GM21360 (cell line): ENCODE measurements around the gene HOXA3.

Source experiments
- ATAC-seq: cut with Tn5 transposase; IDR thresholded peaks from one replicate; pipeline ENCODE4 v1.9.1; 2021; ENCODE audit warnings: mild to moderate bottlenecking, moderate library complexity; ENCODE audit not compliant: unreplicated experiment

Gene HOXA3

DNA sequence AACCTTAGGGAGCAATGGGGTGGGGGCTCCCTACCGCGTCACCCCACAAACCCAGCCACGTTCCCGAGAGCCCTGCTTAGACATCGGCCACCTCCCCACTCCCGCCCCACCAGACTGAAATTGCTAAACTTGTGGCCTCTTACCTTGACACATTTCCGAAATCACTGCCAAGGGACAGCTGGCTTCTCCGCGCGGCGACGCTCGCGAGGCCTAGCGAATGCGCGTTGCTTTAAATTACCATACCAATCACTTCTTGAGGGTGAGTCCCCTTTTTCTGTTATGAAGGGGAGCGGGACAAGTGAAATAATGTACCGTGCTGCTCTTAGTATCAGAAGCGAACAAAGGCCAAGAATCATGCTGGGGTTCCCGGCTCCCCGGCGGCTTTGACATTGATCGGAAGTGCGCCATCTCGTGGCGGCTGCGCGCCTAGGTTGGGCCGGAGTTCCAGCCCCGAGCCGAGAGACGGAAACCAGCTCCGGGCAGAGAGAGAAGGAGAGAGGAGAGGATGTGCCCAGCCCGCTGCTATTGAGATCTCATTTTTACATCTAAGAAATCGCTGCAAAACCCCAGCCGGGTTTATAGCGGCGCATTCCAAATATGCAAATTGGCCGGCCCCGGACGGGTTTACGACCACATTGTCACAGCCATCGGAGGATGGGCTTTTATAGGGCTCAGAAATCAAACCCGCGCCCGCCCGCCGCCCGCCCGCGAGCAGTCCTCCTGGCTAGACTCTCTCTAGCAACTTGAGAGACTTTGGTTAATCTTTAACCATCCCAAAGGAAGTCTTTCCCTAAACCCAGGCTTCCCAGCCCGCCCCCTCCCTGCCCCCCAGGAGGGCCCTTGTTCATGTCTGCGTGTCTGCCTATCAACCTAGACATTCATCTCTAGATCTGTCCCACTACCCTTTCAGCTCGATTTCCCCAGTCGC, 27.4 kb upstream of the HOXA3 start:
- no peak for ATAC-seq

DNA sequence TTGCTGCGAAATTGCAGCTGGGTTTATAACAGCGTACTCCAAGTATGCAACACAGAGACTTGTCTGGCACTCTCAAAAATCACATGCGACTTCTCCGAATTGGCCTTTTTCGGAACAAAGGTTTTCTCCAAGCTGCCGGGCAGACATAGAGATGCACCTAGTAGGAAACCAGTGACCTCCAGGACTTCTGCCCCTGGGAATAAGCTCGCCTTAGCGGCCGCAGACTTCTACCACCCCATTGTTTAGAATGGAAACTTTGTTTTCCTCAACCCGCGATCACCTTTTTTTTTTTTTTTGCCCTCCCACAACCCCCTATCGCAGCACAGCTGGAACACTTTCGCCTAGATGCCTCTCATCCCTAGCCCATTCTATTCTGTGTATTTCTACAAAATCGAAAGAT, 26.6 kb upstream of the HOXA3 start:
- ATAC-seq = no peak

DNA sequence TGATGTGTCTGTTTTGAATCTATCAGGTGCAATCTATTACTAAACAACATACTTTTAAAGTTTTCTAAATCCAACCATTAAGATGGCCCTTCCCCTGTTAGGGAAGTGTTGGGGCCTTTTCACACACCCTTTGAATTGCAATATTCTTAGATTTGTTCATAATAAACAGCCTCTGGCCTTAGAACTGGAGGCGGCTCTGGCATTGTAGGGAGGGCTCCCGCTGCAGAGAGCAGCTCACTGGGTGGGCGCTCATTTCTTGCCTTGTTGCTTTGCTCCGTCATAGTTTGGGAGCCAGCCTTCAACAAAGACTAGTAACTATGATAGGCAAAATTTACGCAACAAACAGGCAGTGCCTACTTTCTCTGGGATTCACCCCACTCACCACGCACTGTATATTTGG, 26.0 kb upstream of the HOXA3 start:
- ATAC-seq = no peak

DNA sequence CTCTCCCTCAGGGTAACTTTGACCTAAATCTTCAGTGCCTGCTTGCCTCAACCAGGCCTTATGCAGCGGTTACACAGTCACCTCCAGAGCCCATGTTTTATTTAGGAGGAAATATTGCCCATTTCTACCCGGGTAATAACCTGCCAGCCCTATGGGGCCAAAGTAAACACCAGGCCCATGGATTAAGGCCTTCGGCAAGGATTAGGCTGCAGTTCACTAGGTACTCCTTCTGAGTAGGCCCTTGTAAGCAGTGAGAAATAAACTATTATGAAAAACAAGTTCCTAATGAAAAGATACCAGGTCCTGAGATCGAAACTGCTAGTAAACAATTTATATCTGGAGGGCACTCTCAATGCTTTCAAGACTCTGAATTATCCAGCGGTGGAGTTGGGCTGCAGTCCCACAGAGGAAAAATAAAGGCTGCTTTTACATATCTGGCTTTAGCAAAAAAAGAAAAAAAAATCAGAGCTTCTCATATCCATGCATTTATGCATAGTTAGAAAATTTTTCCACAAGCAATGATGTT, 25.5 kb upstream of the HOXA3 start:
- no peak for ATAC-seq

DNA sequence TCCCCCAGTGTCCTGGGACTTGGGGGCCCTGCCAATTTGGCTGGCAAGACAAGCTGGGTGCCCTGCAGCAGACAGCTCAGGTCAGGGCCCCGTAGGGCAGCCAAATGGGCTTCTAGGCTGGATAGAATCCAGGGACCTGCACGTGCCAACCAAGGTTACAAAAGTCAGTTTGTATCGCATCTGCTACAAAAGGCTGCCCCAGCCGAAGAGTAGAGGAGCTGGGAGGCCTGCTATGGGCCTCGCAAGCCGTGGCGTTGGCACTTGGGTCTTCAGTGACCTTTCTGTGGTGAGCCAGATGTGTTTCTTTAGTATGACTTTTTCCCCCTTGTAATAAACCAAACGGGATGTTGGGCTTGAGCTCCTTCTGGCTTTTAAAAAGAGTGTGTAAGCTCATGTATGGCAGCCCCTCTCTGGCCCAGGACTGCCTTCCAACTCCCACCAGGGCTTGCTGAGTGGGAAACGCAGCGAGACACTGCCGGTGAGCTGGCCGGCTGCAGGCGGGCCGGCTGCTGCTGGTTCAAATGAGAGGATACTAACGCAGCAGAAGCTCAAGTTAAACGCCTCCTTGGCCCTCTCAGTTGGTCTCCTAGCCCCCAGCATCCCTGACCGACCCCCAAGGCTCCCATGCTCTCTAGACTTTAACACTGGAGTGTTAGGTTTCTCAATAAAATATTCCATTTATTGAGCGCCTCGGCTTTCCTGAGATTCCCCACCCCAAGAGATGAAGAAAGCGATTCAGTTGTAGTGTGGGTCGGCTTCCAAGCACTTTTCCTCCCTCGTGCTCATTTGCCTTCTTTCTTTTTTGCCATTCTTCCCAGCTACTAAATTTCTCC, 24.8 kb upstream of the HOXA3 start:
- ATAC-seq = no peak

DNA sequence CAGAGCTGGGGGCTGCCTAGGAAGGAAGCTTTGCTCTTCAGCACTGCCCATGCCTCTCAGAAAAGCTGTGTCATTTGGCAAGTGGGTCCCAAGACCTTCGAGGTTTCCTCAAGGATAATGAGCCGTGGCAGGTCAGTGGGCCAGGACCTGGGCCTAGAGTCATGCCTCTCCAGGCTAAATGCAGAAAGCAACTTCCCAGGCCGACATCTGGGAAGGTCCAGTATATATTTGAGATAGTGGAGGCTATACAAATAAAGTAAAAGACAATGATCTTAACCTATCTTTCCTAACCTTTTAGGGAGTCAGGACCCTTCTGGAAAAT, 24.1 kb upstream of the HOXA3 start:
- no peak for ATAC-seq

DNA sequence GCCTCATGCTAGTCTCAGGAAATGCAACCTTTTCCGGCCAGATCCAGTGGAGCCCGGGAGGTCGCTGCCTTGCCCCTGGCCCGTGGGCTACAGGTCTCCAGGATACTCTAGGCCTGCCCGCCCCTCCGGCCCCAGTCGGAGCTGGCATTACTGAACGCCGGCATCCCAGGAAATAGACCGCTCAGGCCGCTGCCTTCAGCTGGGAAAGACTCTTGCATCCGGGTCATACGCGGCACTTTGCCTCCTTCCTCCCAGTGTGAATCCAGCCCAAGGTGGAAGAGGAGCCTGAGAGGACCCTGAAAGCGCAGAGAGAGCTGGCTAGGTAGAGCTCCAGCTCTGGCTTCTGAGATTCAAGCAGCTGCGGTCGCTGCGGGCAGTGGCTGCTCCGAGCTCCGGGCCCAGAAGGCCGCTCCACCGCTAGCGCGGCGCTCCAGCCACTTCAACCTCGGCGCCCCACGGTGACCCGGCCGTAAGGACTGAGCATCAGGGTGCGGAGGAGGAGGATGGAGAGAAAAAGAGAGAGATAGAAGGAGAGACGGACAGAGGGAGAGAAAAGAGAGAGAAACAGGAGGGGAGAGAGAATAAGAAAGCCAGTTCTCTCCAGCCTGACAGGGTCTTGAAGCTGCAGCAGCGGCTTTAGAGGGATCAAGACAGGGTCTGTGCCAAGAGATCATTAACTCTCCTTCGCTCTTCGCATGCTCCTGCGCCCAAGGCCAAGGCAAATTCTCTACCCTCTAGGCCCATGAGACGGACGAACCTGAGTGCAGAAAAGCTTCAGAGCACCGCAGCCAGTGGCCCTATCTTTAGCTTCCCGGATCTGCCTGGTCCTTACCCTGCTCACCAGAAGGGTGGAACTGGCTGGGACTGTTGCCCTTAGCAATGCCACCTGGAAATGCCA, 23.5 kb upstream of the HOXA3 start:
- no peak for ATAC-seq

DNA sequence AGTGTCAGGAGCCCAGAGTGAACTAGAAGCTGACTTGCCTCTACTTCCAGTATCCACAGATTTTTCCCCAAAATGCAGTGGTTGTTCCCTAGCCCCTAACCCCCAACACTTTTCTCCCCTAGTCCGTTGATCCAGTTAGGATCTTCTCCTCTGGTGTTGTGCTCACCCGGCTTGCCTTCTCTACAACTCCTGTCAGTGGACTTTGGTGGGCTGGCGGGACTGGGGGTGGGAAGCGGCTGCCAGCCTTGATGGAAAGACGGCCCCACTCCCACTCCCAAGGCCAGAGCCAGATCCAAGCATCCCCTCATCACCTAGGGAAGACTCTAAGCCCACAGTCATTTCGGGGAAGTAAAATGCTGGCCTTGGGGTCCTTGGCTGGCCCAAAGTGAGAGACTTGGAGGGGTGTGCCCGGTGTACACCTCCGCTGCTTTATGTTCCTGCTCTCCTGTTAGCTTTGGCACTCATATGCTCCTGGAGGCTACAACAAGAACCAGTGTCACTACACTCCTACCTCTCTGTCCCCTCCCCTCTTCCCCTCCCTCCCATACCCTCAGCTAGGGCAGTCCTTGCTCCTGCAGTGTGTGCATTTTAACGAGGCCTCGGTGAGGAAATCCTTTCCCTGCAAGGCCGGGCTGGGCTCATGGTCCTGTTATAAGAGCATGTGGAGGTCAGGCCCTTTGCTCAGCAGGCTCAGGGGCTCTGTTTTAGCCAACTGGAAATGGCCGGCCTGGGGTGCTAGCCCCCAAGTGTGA, 22.7 kb upstream of the HOXA3 start:
- no peak for ATAC-seq

DNA sequence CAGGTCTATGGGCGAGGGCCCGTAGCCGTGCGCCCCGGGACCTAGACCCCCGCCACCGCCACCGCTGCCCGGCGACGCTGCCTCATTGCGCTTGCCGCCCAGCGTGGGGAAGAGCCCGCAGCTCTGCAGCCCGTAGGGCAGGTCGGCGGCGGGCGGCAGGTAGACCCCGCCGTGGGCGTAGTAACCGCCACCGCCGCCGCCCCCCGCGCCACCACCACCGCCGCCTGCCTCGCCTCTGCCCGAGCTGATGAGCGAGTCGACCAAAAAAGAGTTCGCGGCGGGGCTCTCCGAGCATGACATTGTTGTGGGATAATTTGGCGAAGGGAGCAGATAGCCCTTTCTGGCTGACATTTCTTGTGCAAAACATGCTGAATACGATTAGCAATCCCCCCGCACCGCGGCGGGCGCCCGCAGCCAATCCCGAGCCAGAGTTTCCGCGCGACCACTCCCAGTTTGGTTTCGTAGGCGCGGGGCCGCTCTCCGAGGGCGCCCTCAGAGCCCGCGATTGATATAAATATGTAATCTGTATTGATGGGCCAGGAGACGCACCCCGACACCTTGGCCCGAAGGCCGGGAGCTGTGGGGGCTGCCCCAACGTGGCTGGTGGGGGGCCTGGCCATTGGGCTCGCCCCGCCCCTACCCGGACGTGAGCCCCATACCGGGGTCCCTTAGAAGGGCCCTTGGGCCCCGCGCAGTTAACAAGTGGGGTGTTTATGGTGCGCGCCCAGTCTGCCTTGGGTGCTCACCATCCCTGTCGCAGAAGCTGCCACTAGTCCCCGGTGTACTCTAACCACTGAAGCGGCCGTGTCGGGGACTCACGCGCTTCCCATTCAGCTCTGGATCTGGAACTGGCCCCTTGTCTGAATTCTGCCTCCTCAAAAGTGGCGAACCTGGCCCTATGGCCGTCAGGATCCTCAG, 21.8 kb upstream of the HOXA3 start, which contains the start of gene HOXA10:
TSS of gene HOXA10 (minus strand) at position 365 of the 918 bp plus-strand sequence. CDS start at position 351, 14 bp downstream.
- no peak for ATAC-seq

DNA sequence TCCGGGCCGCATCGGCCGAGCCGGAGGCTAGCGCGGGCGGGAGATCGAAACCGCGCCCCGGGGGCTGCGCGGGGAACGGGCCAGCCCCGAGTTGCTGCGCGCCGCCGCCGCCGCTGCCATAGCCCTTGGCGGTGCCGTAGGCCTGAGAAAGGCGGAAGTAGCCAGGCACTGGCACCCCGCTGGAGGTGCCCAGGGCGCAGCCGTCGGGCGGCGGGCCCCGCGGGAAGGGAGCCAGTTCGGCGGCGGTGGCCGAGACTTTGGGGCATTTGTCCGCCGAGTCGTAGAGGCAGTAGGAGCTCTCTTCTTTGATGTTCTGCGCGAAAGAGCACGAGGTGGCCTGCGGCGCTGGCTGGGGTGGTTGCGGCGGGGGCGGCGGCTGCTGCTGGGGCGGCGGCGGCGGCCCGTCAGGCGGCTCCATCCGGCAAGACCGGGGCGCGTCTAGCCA, 21.1 kb upstream of the HOXA3 start:
- ATAC-seq = no peak

DNA sequence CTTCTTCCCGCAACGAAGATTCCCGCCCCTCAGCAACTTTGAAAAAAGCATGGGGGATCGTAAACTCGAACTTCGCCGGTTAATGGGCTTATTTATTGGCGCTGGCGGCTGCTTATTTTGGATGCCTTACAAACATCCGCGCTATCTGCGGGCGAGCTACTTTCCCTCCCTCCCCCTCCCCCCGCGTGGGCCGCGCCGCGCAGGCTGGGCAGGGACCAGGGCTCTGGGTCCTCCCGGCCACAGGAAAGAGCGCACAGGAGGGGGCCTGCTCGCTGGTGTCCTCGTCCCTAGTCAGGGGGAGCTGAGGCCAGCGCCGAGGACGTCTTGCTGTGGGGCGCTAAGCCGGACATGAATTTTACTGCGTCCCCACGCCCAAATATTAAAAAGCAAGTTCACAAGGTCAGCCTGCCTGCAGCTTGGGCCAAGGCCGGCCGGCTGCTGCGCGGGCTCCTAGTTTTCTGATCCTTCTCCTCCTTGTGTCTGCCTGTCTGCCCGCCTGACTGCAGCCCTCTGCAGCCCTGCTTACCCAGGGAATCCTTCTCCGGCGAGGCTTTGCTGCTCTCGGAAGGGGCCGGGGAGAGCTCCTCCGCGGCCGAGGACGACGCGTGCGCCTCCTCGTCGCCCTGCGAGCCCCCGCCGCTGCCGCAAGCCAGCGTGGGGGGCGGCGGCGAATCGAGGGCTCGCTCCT, 20.6 kb upstream of the HOXA3 start:
- ATAC-seq = no peak

DNA sequence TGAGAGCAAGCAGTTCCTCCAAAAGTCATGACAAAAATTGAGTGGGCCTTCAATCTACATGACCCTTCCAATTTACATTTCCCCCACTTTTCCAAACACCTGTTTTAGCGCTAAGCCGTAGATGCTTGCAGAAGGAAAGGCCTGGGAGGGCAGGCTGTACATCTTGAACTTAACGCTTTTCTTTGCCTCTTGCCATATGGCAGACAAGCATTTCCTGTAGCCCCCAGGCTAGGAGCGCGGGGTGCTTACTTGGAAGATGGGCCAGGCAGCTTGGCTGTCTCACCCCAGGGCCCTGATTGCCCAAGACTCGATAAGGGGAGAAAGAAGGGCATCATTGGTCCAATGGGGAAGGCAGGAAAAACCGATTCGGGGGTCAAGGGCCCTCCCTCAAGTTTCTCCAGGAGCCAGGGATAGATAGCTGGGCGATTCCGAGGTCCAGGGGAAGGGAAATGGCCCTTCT, 20.0 kb upstream of the HOXA3 start:
- no peak for ATAC-seq

DNA sequence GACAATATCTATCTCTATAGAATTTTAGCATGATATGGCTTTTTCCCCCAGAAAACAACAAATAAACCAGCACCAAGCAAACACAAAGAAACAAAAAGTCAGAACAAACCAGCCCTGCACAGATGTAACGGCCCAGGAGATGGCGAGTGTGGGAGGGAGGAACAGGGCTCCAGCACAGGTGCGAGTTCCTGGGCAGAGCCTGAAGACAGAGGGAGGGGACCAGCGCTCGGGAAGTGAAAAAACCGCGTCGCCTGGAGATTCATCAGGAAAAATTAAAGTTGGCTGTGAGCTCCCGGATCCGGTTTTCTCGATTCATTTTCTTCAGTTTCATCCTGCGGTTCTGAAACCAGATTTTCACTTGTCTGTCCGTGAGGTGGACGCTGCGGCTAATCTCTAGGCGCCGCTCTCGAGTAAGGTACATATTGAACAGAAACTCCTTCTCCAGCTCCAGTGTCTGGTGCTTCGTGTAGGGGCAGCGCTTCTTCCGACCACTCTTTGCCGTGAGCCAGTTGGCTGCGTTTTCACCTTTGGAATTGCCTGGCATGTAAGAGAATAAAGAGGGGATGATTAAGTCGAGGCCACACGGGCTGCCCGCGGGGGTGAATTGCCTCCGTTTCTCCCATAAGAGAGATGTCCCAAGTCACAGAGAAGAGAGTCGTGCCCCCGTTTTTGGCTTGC, 19.4 kb upstream of the HOXA3 start:
- no peak for ATAC-seq

DNA sequence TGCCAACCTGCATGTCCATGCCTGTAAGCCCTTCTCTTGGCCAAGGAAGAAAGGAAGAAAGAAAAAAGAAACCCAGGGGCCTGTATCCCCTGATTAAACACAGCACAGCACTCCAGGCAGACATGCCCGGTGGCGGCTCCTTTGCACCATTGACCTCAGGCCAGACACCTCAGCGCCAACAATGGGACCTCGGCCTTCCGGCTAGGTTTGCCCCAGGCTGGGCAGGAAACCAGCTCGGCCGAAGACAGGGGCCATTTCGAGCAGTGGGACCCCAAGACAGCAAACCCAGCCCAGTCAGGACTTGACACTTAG, 18.9 kb upstream of the HOXA3 start:
- ATAC-seq = no peak

DNA sequence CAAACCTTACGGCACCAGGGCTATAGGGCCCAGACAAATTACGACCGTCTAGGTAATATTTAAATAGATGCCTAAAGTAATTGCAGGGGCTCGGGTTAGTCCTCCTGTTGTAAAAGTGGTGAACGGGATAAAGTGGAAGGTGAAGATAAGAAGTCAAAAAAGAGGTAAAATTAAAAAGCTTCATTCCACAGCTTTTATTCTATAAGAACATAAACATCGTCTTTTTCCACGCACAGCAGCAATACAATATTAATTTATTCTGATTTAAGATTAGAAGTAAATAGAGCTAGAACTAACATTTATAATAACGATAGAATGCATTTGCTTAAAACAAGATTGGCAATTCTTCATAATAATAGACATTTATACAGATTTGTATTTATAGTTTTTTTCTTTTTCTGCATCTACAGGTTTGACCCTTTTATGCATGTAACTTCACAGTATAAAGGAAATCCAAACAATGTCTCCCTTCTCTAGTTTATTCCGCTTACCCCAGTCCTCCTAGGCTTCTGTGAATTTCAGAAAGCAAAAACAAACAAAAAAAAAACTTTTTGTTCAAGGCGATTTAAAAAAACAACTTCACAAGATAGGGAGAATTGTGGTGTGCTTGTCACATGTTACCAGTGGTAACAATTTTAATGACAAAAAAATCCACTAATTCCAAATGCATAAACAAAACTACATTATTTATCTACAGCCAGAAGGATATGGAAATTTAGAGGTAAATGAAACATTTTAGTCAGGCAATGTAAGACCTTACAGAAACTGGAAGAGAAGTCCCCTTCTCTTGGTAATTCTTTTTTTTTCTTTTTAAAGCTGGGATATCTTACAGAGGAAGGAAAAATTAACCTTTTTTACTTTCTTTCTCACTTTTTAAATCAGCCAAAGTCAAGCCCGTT, 18.3 kb upstream of the HOXA3 start:
- no peak for ATAC-seq

DNA sequence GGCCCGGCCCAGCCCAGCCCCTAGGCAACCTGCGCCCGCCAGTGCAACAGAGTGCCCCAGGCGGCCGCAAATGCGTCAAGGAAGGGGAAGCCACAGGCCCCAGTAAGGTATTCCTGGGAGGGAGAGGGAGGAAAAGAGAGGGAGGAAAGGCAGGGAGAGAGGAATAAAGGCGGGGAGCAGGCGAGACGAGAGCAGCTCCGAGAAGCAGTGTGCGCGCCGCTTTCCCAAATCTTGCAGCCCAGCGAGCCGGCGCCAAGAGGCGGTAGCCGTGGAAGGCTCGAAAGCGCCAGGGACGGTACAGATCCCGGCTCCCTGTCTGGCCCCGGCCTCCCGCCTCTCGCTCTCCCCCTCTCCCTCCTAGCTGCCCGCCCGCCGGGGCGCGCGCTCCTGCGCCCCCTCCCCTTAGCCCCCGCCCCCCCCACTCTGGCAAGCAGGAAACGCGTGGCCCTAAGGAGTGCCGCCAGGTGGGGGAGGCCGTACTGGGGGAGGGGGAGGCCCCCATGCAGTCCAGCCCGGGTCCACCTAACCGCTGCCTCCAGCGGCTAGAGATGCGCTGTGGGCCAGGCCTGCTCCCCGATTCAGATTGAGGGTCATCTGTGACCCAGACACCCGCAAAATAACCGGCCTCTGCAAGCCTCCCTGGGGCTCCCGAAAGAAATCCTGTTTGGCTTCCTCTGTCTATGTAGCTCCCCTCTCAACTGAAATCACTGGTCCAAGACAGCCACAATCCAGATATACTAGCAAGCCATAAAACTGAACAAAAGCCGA, 17.5 kb upstream of the HOXA3 start:
- ATAC-seq = no peak
